Endothelial cell of umbilical vein (primary cell): ENCODE results near the gene ARGLU1. TPM values are rescaled to one million over a fixed set of nuclear protein-coding genes. Genes with fewer than 3 reads are reported as not detected.

Source experiments
- BruUV-seq: library from RNA; stranded (reverse); fragments of 400-500 nt; replicated peaks from 2 replicates; lab custom pipeline; 2021; lab: Mats Ljungman, UMichigan
- CTCF ChIA-PET: fragments of 300-600, 350-600 bp; sonication (Branson Sonifier 250); formaldehyde crosslinking; loops from one replicate; lab custom pipeline; 2021; ENCODE audit warnings: antibody characterized with exemption, inconsistent platforms; lab: Charles Lee
- POLR2A ChIA-PET: fragments of 300-600, 350-600 bp; sonication (Branson Sonifier 250); formaldehyde crosslinking; loops from one replicate; lab custom pipeline; 2021; ENCODE audit warnings: antibody characterized with exemption, inconsistent platforms; lab: Charles Lee
- DNase-seq: peaks from one replicate; pipeline ENCODE4 v3.0.0-alpha.2; 2011; ENCODE audit warnings: low read depth, low spot score
- FAIRE-seq: peaks from 2 replicates; lab custom pipeline; 2011; peaks lifted over from hg19 to GRCh38; lab: Jason Lieb, UNC
- H2AFZ ChIP-seq: 2 replicates; pipeline ENCODE4 v1.6.0; 2012; ENCODE audit warnings: low read depth, low read length, control low read depth, inconsistent platforms
- H3K27ac ChIP-seq: 2 replicates; pipeline ENCODE4 v1.5.1; 2011; ENCODE audit warnings: low read depth, mild to moderate bottlenecking, control low read depth, low read length, moderate library complexity; ENCODE audit not compliant: insufficient read depth
- H3K27me3 ChIP-seq, 2 experiments: 2 replicates each; pipeline versions ENCODE4 v1.6.0 to v1.6.1; 2011; ENCODE audit warnings: low read length in 2 of 2, mixed read lengths in 1 of 2; ENCODE audit not compliant: control insufficient read depth in 2 of 2, insufficient read depth in 2 of 2
- H3K36me3 ChIP-seq, 2 experiments: 2 replicates in 1 of 2; 3 replicates in 1 of 2; pipeline ENCODE4 v1.5.1; 2011; ENCODE audit warnings: low read length in 2 of 2, mild to moderate bottlenecking in 1 of 2, moderate library complexity in 1 of 2; ENCODE audit not compliant: control insufficient read depth in 2 of 2, insufficient read depth in 2 of 2; ENCODE audit errors: extremely low read depth in 1 of 2
- H3K4me1 ChIP-seq: 3 replicates; pipeline ENCODE4 v1.5.1; 2011; ENCODE audit warnings: mild to moderate bottlenecking, low read length; ENCODE audit not compliant: control insufficient read depth, insufficient read depth; ENCODE audit errors: extremely low read depth
- H3K4me2 ChIP-seq: 2 replicates; pipeline ENCODE4 v1.6.1; 2011; ENCODE audit warnings: low read length, control low read depth, mixed read lengths; ENCODE audit not compliant: insufficient read depth
- H3K4me3 ChIP-seq, 3 experiments: fragments of 200-600 bp in 1 of 3; sonication (generic), shearing (Covaris generic) in 1 of 3; replicated peaks in 1 of 3; 2 replicates each; pipeline ENCODE4 v1.5.1; 2011 to 2016; ENCODE audit warnings: control low read depth in 3 of 3, low read length in 3 of 3, mild to moderate bottlenecking in 2 of 3, inconsistent platforms in 1 of 3, low read depth in 1 of 3, moderate library complexity in 1 of 3; ENCODE audit not compliant: insufficient read depth in 1 of 3
- H3K79me2 ChIP-seq: 2 replicates; pipeline ENCODE4 v1.6.0; 2012; ENCODE audit warnings: low read length, inconsistent platforms; ENCODE audit not compliant: control insufficient read depth, insufficient read depth
- H3K9ac ChIP-seq: replicated peaks from 2 replicates; pipeline ENCODE3; 2011; ENCODE audit warnings: low read length, control low read depth; ENCODE audit not compliant: insufficient read depth; ENCODE audit errors: extremely low read depth
- H3K9me1 ChIP-seq: replicated peaks from 3 replicates; pipeline ENCODE4 v1.6.0; 2011; ENCODE audit warnings: mild to moderate bottlenecking, low read length; ENCODE audit not compliant: control insufficient read depth, insufficient read depth; ENCODE audit errors: extremely low read depth
- H3K9me3 ChIP-seq: replicated peaks from 2 replicates; pipeline ENCODE4 v1.5.1; 2012; ENCODE audit warnings: low read length, inconsistent platforms; ENCODE audit not compliant: control insufficient read depth, insufficient read depth
- H4K20me1 ChIP-seq: replicated peaks from 2 replicates; pipeline ENCODE3; 2011; ENCODE audit warnings: mild to moderate bottlenecking, low read length; ENCODE audit not compliant: control insufficient read depth, insufficient read depth; ENCODE audit errors: extremely low read depth
- EZH2 ChIP-seq: IDR thresholded peaks from 2 replicates; pipeline ENCODE4 v1.6.1; 2012; ENCODE audit warnings: borderline replicate concordance, low read depth, mild to moderate bottlenecking, moderate library complexity, low read length, inconsistent platforms; ENCODE audit not compliant: severe bottlenecking
- FOS ChIP-seq: IDR thresholded peaks from 2 replicates; pipeline ENCODE4 v1.6.1; 2011; ENCODE audit warnings: mild to moderate bottlenecking, low read length, moderate library complexity, borderline replicate concordance; ENCODE audit not compliant: insufficient read depth
- GATA2 ChIP-seq: IDR thresholded peaks from 2 replicates; pipeline ENCODE4 v1.7.0; 2011; ENCODE audit warnings: low read depth, mild to moderate bottlenecking, moderate library complexity, mixed read lengths, low read length; ENCODE audit not compliant: insufficient read length, insufficient read depth
- JUN ChIP-seq: IDR thresholded peaks from 2 replicates; pipeline ENCODE4 v1.6.1; 2011; ENCODE audit warnings: borderline replicate concordance, low read depth; ENCODE audit not compliant: insufficient read length, insufficient read depth
- MYC ChIP-seq: IDR thresholded peaks from one replicate; pipeline ENCODE4 v1.6.1; 2011; ENCODE audit warnings: mild to moderate bottlenecking, low read depth, low read length
- POLR2A ChIP-seq: IDR thresholded peaks from 2 replicates; pipeline ENCODE4 v1.6.1; 2012; ENCODE audit warnings: low read depth, mild to moderate bottlenecking, control low read depth, low read length
- dilution Hi-C: fragments of 300-500 bp; cut with MboI; formaldehyde crosslinking; loops from one replicate; pipeline ENCODE4 v1.15.0; 2019; ENCODE audit warnings: low sequenced_read_pairs; ENCODE audit not compliant: extremely low pct_ligation_motif_present
- intact Hi-C: fragments of 100-400 bp; cut with micrococcal nuclease; formaldehyde crosslinking; loops from one replicate; pipeline ENCODE4 v1.10.0; 2022
- polyA plus RNA-seq, 4 experiments: library from polyadenylated mRNA; depleted of rRNA in 3 of 4; stranded (reverse) in 3 of 4; unstranded in 1 of 4; fragments of >200 nt; gene quantifications; 2 replicates each; pipeline versions ENCODE4 v1.2.1 to v1.2.3, GENCODE V29; 2011 to 2012; ENCODE audit warnings: missing spikeins in 1 of 4
- total RNA-seq: library from RNA; stranded (reverse); gene quantifications from 2 replicates; pipeline ENCODE4 v1.2.3, GENCODE V29; 2021
- TF ChIP-seq, protein P1 (sequence below), 2 donors: IDR thresholded peaks; 1 replicate in 1 of 2; 2 replicates in 1 of 2; pipeline ENCODE4 v1.5.1; 2011; ENCODE audit warnings: low read length in 2 of 2, mild to moderate bottlenecking in 2 of 2, moderate library complexity in 2 of 2, control low read depth in 1 of 2, inconsistent platforms in 1 of 2, low read depth in 1 of 2; ENCODE audit not compliant: insufficient read depth in 1 of 2; ENCODE audit errors: extremely low read depth in 1 of 2
- TF ChIP-seq, protein P2 (sequence below): IDR thresholded peaks from 2 replicates; pipeline ENCODE4 v1.6.1; 2011; ENCODE audit not compliant: insufficient read depth, insufficient read length

The ARGLU1 gene
- total and polyA plus RNA-seq, 2 donors (not counting 3 experiments of a cell fraction or from before 2014, with no cell fraction given), result 44.4 to 111 TPM

DNA sequence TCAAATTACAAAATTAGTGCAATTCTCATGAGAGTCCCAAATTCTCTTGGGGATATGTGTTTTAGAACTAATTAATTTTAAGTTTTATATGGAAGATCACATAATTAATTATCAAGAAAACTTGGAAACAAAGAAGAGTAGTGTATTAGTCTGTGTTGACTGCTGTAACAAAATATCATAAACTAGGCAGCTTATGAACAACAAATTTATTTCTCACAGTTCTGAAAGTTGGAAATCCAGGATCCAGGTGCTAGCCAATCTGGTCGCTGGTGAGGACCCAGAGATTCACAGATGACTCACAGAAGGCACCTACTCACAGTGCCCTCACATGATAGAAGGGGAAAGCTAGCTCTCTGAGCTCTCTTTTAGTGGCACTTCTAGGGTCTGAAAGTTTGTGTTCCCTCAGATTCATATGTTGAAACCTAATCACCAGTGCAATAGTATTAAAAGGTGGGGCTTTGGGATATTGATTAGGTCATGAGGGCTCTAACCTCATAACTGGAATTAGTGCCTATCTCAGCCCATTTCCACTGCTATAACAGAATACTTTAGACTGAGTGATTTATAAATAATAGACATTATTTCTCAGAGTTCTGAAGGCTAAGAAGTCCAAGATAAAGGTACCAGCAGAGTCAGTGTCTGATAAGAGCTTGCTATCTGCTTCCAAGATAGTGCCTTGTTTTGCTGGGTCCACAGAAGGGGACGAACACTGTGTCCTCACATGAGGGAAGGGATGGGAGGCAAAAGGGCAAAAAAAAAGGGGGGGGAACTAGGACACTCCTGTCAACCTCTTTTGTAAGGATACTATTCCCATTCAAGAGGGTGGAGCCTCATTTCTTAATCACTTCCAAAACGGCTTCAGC lies 1.5 kb upstream of the ARGLU1 start:
- BruUV-seq, result no TSS peak
- Histone ChIP-seq H3K9ac (no peak overlapping the region), H3K9me1 (no peaks in the 10 kb centered on the region), H3K27me3 (no peaks in the 10 kb centered on the region), H3K79me2 (peaks cover 34% of the 10 kb centered on the region), H2AFZ (no peak overlapping the region), H4K20me1 (peaks cover 18% of the 10 kb centered on the region), H3K9me3 (no peaks in the 10 kb centered on the region), H3K36me3 (no peaks in the 10 kb centered on the region), H3K4me3 (no peak overlapping the region), H3K27ac (no peak overlapping the region), H3K4me1 (peaks cover 25% of the 10 kb centered on the region), H3K4me2 (no peak overlapping the region)
- FAIRE-seq (no peak), DNase-seq (no peak)
- intact Hi-C loops, result loop anchor here (5.0 to 10.0 kb wide), 3 partner anchors 113 to 885 kb away; no protein-coding TSS in a partner anchor
- TF ChIP-seq, protein P1, sequence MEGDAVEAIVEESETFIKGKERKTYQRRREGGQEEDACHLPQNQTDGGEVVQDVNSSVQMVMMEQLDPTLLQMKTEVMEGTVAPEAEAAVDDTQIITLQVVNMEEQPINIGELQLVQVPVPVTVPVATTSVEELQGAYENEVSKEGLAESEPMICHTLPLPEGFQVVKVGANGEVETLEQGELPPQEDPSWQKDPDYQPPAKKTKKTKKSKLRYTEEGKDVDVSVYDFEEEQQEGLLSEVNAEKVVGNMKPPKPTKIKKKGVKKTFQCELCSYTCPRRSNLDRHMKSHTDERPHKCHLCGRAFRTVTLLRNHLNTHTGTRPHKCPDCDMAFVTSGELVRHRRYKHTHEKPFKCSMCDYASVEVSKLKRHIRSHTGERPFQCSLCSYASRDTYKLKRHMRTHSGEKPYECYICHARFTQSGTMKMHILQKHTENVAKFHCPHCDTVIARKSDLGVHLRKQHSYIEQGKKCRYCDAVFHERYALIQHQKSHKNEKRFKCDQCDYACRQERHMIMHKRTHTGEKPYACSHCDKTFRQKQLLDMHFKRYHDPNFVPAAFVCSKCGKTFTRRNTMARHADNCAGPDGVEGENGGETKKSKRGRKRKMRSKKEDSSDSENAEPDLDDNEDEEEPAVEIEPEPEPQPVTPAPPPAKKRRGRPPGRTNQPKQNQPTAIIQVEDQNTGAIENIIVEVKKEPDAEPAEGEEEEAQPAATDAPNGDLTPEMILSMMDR (IDR thresholded peaks at IDR 0.05; ENCODE audit: extremely low read depth in 1 of 2, insufficient read depth in 1 of 2, low read depth in 1 of 2, low read length in 2 of 2), result no peak
- TF ChIP-seq GATA2 (no peak), EZH2 (no peak), FOS (no peak), POLR2A (no peak), JUN (no peak), MYC (no peak)
- TF ChIP-seq, protein P2, sequence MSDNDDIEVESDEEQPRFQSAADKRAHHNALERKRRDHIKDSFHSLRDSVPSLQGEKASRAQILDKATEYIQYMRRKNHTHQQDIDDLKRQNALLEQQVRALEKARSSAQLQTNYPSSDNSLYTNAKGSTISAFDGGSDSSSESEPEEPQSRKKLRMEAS, result no peak
- ChIA-PET CTCF (interaction anchor here (0.6 to 1.3 kb wide), 3 partner anchors 33 to 1998 kb away, joined by 3 to 4 read pairs (median 3); no protein-coding TSS in a partner anchor), POLR2A (interaction anchor here (0.6 kb wide), 1 partner anchor 34 kb away, joined by 3 read pairs; the partner anchor contains the start of gene EFNB2)
- dilution Hi-C loops, result no loop called here
